SK-N-SH (cell line): ENCODE results near the gene SLC7A8.

Source experiments
- CTCF ChIP-seq: fragments of 200-600 bp; sonication (generic); IDR thresholded peaks from 2 replicates; pipeline ENCODE4 v1.6.1; 2017; ENCODE audit warnings: antibody characterized with exemption, mild to moderate bottlenecking, moderate library complexity
- EP300 ChIP-seq, 2 experiments: IDR thresholded peaks; 2 replicates each; pipeline versions ENCODE4 v1.4.0 to v1.6.1; 2012; ENCODE audit warnings: borderline replicate concordance in 1 of 2, low read depth in 1 of 2, low read length in 1 of 2
- GABPA ChIP-seq: IDR thresholded peaks from 2 replicates; pipeline ENCODE4 v1.4.0; 2012; ENCODE audit warnings: low read depth, mild to moderate bottlenecking
- PBX3 ChIP-seq: IDR thresholded peaks from 2 replicates; pipeline ENCODE4; 2012
- RCOR1 ChIP-seq: fragments of 150-350 bp; IDR thresholded peaks from 2 replicates; pipeline ENCODE4 v1.6.1; 2017; ENCODE audit warnings: antibody characterized with exemption, low read length
- TAF1 ChIP-seq: IDR thresholded peaks from 2 replicates; pipeline ENCODE4 v1.6.1; 2012; ENCODE audit warnings: low read depth, mild to moderate bottlenecking, low read length, moderate library complexity, borderline replicate concordance
- TEAD4 ChIP-seq: IDR thresholded peaks from 2 replicates; pipeline ENCODE4 v1.4.0; 2012; ENCODE audit warnings: mild to moderate bottlenecking, borderline replicate concordance; ENCODE audit not compliant: insufficient read depth
- USF2 ChIP-seq: fragments of 150-350 bp; IDR thresholded peaks from 2 replicates; pipeline ENCODE4 v1.6.1; 2017; ENCODE audit warnings: antibody characterized with exemption, low read length, low read depth, borderline replicate concordance
- YY1 ChIP-seq: IDR thresholded peaks from 2 replicates; pipeline ENCODE4 v1.4.0; 2012; ENCODE audit warnings: low read depth, mild to moderate bottlenecking
- ZBTB33 ChIP-seq: IDR thresholded peaks from 2 replicates; pipeline ENCODE4 v1.4.0; 2012; ENCODE audit warnings: low read depth, borderline replicate concordance

- TF ChIP-seq EP300 (IDR thresholded peaks at IDR 0.05; ENCODE audit: borderline replicate concordance in 1 of 2, low read depth in 1 of 2, low read length in 1 of 2) = no peak
- TF ChIP-seq USF2 = no peak
- TF ChIP-seq CTCF = no peak
- TF ChIP-seq ZBTB33 = no peak
- TF ChIP-seq PBX3 = no peak
- no peak for TF ChIP-seq YY1
- no peak for TF ChIP-seq RCOR1
- no peak for TF ChIP-seq TAF1
- TF ChIP-seq GABPA = no peak
- no peak for TF ChIP-seq TEAD4
Observed at GRCh38 chr14:23147676-23148075, 35.8 kb downstream of the SLC7A8 start.
